Liver (tissue), 9 donors: Measurements from ENCODE around the gene ZNF32. TPM values are rescaled to one million over a fixed set of nuclear protein-coding genes. Genes with fewer than 3 reads are reported as not detected.

Experiments used
- DNase-seq: peaks from one replicate; pipeline ENCODE4 v3.0.0-alpha.2; 2017; ENCODE audit warnings: low spot score
- H3K27ac ChIP-seq, 2 donors: one replicate each; pipeline ENCODE4 v1.7.0; 2013; ENCODE audit warnings: inconsistent platforms in 2 of 2, low read length in 2 of 2, control low read depth in 1 of 2, low read depth in 1 of 2, mild to moderate bottlenecking in 1 of 2
- H3K27me3 ChIP-seq, 4 donors: one replicate each; pipeline versions ENCODE4 v1.6.1 to v1.7.0; 2013; ENCODE audit warnings: low read length in 3 of 4, inconsistent platforms in 1 of 4, mild to moderate bottlenecking in 1 of 4, moderate library complexity in 1 of 4; ENCODE audit not compliant: control insufficient read depth in 4 of 4, insufficient read depth in 4 of 4
- H3K36me3 ChIP-seq, 4 donors: one replicate each; pipeline versions ENCODE4 v1.6.1 to v1.7.0; 2013; ENCODE audit warnings: low read length in 3 of 4, mild to moderate bottlenecking in 3 of 4, low read depth in 1 of 4, moderate library complexity in 1 of 4; ENCODE audit not compliant: control insufficient read depth in 4 of 4, insufficient read depth in 3 of 4
- H3K4me1 ChIP-seq, 4 donors: one replicate each; pipeline versions ENCODE4 v1.6.1 to v1.7.0; 2013; ENCODE audit warnings: low read length in 3 of 4, mild to moderate bottlenecking in 3 of 4, moderate library complexity in 1 of 4; ENCODE audit not compliant: control insufficient read depth in 4 of 4, insufficient read depth in 4 of 4
- H3K4me3 ChIP-seq, 3 donors: one replicate each; pipeline versions ENCODE4 v1.6.1 to v1.7.0; 2013; ENCODE audit warnings: low read length in 3 of 3, control low read depth in 1 of 3, low read depth in 1 of 3, mild to moderate bottlenecking in 1 of 3
- H3K9ac ChIP-seq, 2 donors: one replicate each; pipeline ENCODE4 v1.7.0; 2013; ENCODE audit warnings: low read length in 2 of 2, mild to moderate bottlenecking in 2 of 2, moderate library complexity in 2 of 2, control low read depth in 1 of 2, low read depth in 1 of 2
- H3K9me3 ChIP-seq, 4 donors: one replicate each; pipeline versions ENCODE4 v1.6.1 to v1.7.0; 2013; ENCODE audit warnings: low read length in 3 of 4; ENCODE audit not compliant: control insufficient read depth in 4 of 4
- EGR1 ChIP-seq, 2 donors: IDR thresholded peaks; 2 replicates each; pipeline ENCODE4 v1.6.1; 2016 to 2018; ENCODE audit warnings: antibody characterized with exemption in 2 of 2, low read depth in 2 of 2
- FOXA1 ChIP-seq: IDR thresholded peaks from 2 replicates; pipeline ENCODE4 v1.6.1; 2016; ENCODE audit warnings: antibody characterized with exemption
- FOXA2 ChIP-seq: IDR thresholded peaks from 2 replicates; pipeline ENCODE4 v1.6.1; 2016; ENCODE audit warnings: antibody characterized with exemption
- GABPA ChIP-seq, 2 donors: IDR thresholded peaks in 1 of 2; conservative IDR thresholded peaks in 1 of 2; 2 replicates each; pipeline ENCODE4 v1.6.1; 2016; ENCODE audit warnings: antibody characterized with exemption in 2 of 2, mild to moderate bottlenecking in 1 of 2, moderate library complexity in 1 of 2
- HNF4A ChIP-seq, 2 donors: conservative IDR thresholded peaks; 2 replicates each; pipeline ENCODE4 v1.6.1; 2016; ENCODE audit warnings: antibody characterized with exemption in 2 of 2, mild to moderate bottlenecking in 2 of 2
- HNF4G ChIP-seq: IDR thresholded peaks from 2 replicates; pipeline ENCODE4 v1.6.1; 2016; ENCODE audit warnings: antibody characterized with exemption
- JUND ChIP-seq, 2 donors: IDR thresholded peaks; 2 replicates each; pipeline ENCODE4 v1.6.1; 2016; ENCODE audit warnings: antibody characterized with exemption in 2 of 2
- NR2F2 ChIP-seq: IDR thresholded peaks from 2 replicates; pipeline ENCODE4 v1.6.1; 2016; ENCODE audit warnings: antibody characterized with exemption
- RAD21 ChIP-seq, 2 donors: IDR thresholded peaks; 2 replicates each; pipeline ENCODE4 v1.6.1; 2016; ENCODE audit warnings: antibody characterized with exemption in 2 of 2, mild to moderate bottlenecking in 2 of 2
- RXRA ChIP-seq, 2 donors: IDR thresholded peaks; 2 replicates each; pipeline ENCODE4 v1.6.1; 2017 to 2018; ENCODE audit warnings: antibody characterized with exemption in 2 of 2, mild to moderate bottlenecking in 1 of 2
- SP1 ChIP-seq: IDR thresholded peaks from 2 replicates; pipeline ENCODE4 v1.6.1; 2018; ENCODE audit warnings: antibody characterized with exemption, mild to moderate bottlenecking
- TAF1 ChIP-seq: conservative IDR thresholded peaks from 2 replicates; pipeline ENCODE4 v1.6.1; 2016; ENCODE audit warnings: antibody characterized with exemption, mild to moderate bottlenecking
- YY1 ChIP-seq: IDR thresholded peaks from 2 replicates; pipeline ENCODE4 v1.6.1; 2016; ENCODE audit warnings: antibody characterized with exemption, mild to moderate bottlenecking
- WGBS: extraction: QIAGEN DNeasy Blood & Tissue Kit; methylation state at CpG from one replicate; pipeline ENCODE4 v1.1.7; 2013; 5-methylcytosine and 5-hydroxymethylcytosine counted together
- polyA plus RNA-seq, 2 donors: library from polyadenylated mRNA; stranded (reverse) in 1 of 2; unstranded in 1 of 2; fragments of 200-250 nt in 1 of 2; fragments of >200 nt in 1 of 2; fragmentation: Nextera tagmentation in 1 of 2; extraction: Ambion mirVana in 1 of 2; gene quantifications; one replicate each; pipeline versions ENCODE4 v1.2.1 to v1.2.3, GENCODE V29; 2013 to 2015
- total RNA-seq, 2 donors: library from RNA; depleted of rRNA; stranded (reverse); fragments of >200 nt; gene quantifications; one replicate each; pipeline ENCODE4 v1.2.3, GENCODE V29; 2014
- TF ChIP-seq, protein P1 (sequence below): fragments of 150-350 bp; IDR thresholded peaks from 2 replicates; pipeline ENCODE4 v1.5.1; 2017; ENCODE audit warnings: improper control_type of control experiment, low read depth, low read length; ENCODE audit not compliant: missing input control
- TF ChIP-seq, protein P2 (sequence below): IDR thresholded peaks from 2 replicates; pipeline ENCODE4 v1.6.1; 2016; ENCODE audit warnings: antibody characterized with exemption
- TF ChIP-seq, protein P3 (sequence below): IDR thresholded peaks from 2 replicates; pipeline ENCODE4 v1.6.1; 2016; ENCODE audit warnings: antibody characterized with exemption
- TF ChIP-seq, protein P4 (sequence below): IDR thresholded peaks from 2 replicates; pipeline ENCODE4 v1.6.1; 2016; ENCODE audit warnings: antibody characterized with exemption
- TF ChIP-seq, protein P5 (sequence below): IDR thresholded peaks from 2 replicates; pipeline ENCODE4 v1.6.1; 2016; ENCODE audit warnings: antibody characterized with exemption, mild to moderate bottlenecking
- donor health status: healthy.
- donor health status: healthy.
- donor health status: healthy.
- donor health status: healthy.
- donor health status: healthy.

ZNF32 gene
- total and polyA plus RNA-seq, 4 donors, result 6.5 to 19.9 (median 12.5) TPM

DNA sequence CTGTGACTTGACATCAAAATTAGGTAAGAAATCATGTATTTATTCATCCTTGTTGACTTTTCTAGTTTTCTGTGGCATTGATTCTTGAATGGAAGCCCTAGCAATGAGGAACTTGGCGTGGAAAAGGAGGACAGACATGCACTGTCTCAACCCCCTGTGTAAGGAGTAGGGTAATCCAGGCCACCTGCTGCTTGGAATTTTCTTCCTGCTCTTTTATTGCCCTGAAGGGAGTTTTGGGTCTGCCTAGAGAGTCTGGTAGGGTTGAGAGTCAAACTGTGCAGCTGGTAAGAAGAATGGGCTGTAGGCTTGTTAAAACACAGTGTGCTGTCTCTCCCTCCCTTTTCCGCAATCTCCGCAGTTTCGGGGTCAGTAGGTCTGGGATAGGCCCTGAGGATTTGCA is 19.7 kb downstream of the ZNF32 start:
- Histone ChIP-seq H3K4me1 (no peaks in the 10 kb centered on the region), H3K27ac (no peak overlapping the region), H3K4me3 (no peak overlapping the region), H3K9me3 (peaks cover 0 to 3% (median 0%) of the 10 kb centered on the region in 4 donors), H3K9ac (no peak overlapping the region), H3K27me3 (no peaks in the 10 kb centered on the region), H3K36me3 (no peaks in the 10 kb centered on the region)
- TF ChIP-seq, protein P1, sequence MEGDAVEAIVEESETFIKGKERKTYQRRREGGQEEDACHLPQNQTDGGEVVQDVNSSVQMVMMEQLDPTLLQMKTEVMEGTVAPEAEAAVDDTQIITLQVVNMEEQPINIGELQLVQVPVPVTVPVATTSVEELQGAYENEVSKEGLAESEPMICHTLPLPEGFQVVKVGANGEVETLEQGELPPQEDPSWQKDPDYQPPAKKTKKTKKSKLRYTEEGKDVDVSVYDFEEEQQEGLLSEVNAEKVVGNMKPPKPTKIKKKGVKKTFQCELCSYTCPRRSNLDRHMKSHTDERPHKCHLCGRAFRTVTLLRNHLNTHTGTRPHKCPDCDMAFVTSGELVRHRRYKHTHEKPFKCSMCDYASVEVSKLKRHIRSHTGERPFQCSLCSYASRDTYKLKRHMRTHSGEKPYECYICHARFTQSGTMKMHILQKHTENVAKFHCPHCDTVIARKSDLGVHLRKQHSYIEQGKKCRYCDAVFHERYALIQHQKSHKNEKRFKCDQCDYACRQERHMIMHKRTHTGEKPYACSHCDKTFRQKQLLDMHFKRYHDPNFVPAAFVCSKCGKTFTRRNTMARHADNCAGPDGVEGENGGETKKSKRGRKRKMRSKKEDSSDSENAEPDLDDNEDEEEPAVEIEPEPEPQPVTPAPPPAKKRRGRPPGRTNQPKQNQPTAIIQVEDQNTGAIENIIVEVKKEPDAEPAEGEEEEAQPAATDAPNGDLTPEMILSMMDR, result no peak
- TF ChIP-seq, protein P2, sequence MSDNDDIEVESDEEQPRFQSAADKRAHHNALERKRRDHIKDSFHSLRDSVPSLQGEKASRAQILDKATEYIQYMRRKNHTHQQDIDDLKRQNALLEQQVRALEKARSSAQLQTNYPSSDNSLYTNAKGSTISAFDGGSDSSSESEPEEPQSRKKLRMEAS, result no peak
- no peak for TF ChIP-seq SP1
- TF ChIP-seq NR2F2, result no peak
- TF ChIP-seq, protein P3, sequence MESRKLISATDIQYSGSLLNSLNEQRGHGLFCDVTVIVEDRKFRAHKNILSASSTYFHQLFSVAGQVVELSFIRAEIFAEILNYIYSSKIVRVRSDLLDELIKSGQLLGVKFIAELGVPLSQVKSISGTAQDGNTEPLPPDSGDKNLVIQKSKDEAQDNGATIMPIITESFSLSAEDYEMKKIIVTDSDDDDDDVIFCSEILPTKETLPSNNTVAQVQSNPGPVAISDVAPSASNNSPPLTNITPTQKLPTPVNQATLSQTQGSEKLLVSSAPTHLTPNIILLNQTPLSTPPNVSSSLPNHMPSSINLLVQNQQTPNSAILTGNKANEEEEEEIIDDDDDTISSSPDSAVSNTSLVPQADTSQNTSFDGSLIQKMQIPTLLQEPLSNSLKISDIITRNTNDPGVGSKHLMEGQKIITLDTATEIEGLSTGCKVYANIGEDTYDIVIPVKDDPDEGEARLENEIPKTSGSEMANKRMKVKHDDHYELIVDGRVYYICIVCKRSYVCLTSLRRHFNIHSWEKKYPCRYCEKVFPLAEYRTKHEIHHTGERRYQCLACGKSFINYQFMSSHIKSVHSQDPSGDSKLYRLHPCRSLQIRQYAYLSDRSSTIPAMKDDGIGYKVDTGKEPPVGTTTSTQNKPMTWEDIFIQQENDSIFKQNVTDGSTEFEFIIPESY, result no peak
- no peak for TF ChIP-seq HNF4G
- TF ChIP-seq FOXA1, result no peak
- TF ChIP-seq GABPA (IDR thresholded peaks at IDR 0.05 in 1 of 2, conservative IDR thresholded peaks at IDR 0.05 in 1 of 2), result no peak
- no peak for TF ChIP-seq RXRA (IDR thresholded peaks at IDR 0.05)
- no peak for TF ChIP-seq JUND (IDR thresholded peaks at IDR 0.05)
- TF ChIP-seq, protein P4, sequence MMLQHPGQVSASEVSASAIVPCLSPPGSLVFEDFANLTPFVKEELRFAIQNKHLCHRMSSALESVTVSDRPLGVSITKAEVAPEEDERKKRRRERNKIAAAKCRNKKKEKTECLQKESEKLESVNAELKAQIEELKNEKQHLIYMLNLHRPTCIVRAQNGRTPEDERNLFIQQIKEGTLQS, result no peak
- no peak for TF ChIP-seq HNF4A (conservative IDR thresholded peaks at IDR 0.05)
- no peak for TF ChIP-seq EGR1 (IDR thresholded peaks at IDR 0.05; ENCODE audit: low read depth in 2 of 2)
- no peak for TF ChIP-seq RAD21 (IDR thresholded peaks at IDR 0.05)
- TF ChIP-seq YY1, result no peak
- TF ChIP-seq FOXA2, result no peak
- TF ChIP-seq, protein P5, sequence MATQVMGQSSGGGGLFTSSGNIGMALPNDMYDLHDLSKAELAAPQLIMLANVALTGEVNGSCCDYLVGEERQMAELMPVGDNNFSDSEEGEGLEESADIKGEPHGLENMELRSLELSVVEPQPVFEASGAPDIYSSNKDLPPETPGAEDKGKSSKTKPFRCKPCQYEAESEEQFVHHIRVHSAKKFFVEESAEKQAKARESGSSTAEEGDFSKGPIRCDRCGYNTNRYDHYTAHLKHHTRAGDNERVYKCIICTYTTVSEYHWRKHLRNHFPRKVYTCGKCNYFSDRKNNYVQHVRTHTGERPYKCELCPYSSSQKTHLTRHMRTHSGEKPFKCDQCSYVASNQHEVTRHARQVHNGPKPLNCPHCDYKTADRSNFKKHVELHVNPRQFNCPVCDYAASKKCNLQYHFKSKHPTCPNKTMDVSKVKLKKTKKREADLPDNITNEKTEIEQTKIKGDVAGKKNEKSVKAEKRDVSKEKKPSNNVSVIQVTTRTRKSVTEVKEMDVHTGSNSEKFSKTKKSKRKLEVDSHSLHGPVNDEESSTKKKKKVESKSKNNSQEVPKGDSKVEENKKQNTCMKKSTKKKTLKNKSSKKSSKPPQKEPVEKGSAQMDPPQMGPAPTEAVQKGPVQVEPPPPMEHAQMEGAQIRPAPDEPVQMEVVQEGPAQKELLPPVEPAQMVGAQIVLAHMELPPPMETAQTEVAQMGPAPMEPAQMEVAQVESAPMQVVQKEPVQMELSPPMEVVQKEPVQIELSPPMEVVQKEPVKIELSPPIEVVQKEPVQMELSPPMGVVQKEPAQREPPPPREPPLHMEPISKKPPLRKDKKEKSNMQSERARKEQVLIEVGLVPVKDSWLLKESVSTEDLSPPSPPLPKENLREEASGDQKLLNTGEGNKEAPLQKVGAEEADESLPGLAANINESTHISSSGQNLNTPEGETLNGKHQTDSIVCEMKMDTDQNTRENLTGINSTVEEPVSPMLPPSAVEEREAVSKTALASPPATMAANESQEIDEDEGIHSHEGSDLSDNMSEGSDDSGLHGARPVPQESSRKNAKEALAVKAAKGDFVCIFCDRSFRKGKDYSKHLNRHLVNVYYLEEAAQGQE, result no peak
- no peak for TF ChIP-seq TAF1
- DNase-seq, result no peak
- 97% methylated on average over 4 of the region's 4 CpGs for WGBS
